Pancreas (tissue), 10 donors: ENCODE measurements around the gene FMO2. TPM values are rescaled to one million over a fixed set of nuclear protein-coding genes. Genes with fewer than 3 reads are reported as not detected.

ENCODE experiments used
- ATAC-seq, 4 donors: fragments of 200-7000 bp; cut with Tn5 transposase; one replicate each; pipeline versions ENCODE4 v1.8.0 to v1.9.1; 2020; ENCODE audit warnings: mild to moderate bottlenecking in 4 of 4, moderate library complexity in 4 of 4
- DNase-seq, 6 donors: peaks; one replicate each; pipeline ENCODE4 v3.0.0-alpha.2; 2020
- FAIRE-seq: peaks from 2 replicates; lab custom pipeline; 2012; peaks lifted over from hg19 to GRCh38; lab: Jason Lieb, UNC
- H3K27ac ChIP-seq, 4 donors: fragments of 200-600 bp; sonication (generic); 1 replicate in 3 of 4; 2 replicates in 1 of 4; pipeline versions ENCODE4 v1.5.0 to v1.8.0; 2020
- H3K27me3 ChIP-seq, 4 donors: fragments of 200-600 bp; one replicate each; pipeline ENCODE4 v1.8.0; 2021
- H3K36me3 ChIP-seq, 3 donors: fragments of 200-600 bp; sonication (generic) in 1 of 3; one replicate each; pipeline versions ENCODE4 v1.5.0 to v1.8.0; 2020 to 2021
- H3K4me1 ChIP-seq, 3 donors: fragments of 200-600 bp; one replicate each; pipeline ENCODE4 v1.8.0; 2021
- H3K4me3 ChIP-seq, 4 donors: fragments of 200-600 bp; sonication (generic) in 2 of 4; one replicate each; pipeline versions ENCODE4 v1.5.0 to v1.8.0; 2020 to 2021
- H3K9me3 ChIP-seq, 4 donors: fragments of 200-600 bp; one replicate each; pipeline ENCODE4 v1.8.0; 2021
- WGBS, 2 donors: extraction: QIAGEN DNeasy Blood & Tissue Kit; methylation state at CpG; one replicate each; pipeline ENCODE4 v1.1.7; 2013; 5-methylcytosine and 5-hydroxymethylcytosine counted together
- intact Hi-C, 3 donors: fragments of 100-400 bp; cut with DNase I; formaldehyde crosslinking; loops; one replicate each; pipeline versions ENCODE4 v1.11.1 to v1.14.2; 2022
- polyA plus RNA-seq, 2 donors: library from polyadenylated mRNA; stranded (reverse); fragments of 200-250 nt; gene quantifications; one replicate each; pipeline ENCODE4 v1.2.3, GENCODE V29; 2013
- total RNA-seq, 6 donors: library from RNA; stranded (reverse); fragmentation: NEBNext Ultra II Directional in 4 of 6; extraction: Animal tissue kit (Norgen Biotek cat#: 25700) in 4 of 6; gene quantifications; one replicate each; pipeline versions ENCODE4 v1.2.1 to v1.2.4, GENCODE V29; 2021 to 2023
- TF ChIP-seq, protein P1 (sequence below), 4 donors: fragments of 200-600 bp; sonication (generic) in 3 of 4; IDR thresholded peaks; one replicate each; pipeline versions ENCODE4 v1.5.0 to v1.8.0; 2021; ENCODE audit warnings: antibody characterized with exemption in 4 of 4
- donor health status: healthy with polysubstance abuse.
- donor health status: DM: no; HTN: no; CAD: no; lungs with moderate emphysema.
- donor health status: DM: no; HTN: no; CAD: no.
- donor health status: control.
- donor health status: control.
- donor health status: Bipolar disorder and iron deficiency.
- donor health status: DM: yes; HTN: yes; CAD: no.
- donor health status: DM: no; HTN: no; CAD: no.
- donor health status: DM: no; HTN: no; CAD: no.
- donor health status: DM: yes; HTN: yes; CAD: no.

FMO2 gene
- total and polyA plus RNA-seq, 8 donors = 2.3 to 9.6 (median 6.2) TPM

DNA sequence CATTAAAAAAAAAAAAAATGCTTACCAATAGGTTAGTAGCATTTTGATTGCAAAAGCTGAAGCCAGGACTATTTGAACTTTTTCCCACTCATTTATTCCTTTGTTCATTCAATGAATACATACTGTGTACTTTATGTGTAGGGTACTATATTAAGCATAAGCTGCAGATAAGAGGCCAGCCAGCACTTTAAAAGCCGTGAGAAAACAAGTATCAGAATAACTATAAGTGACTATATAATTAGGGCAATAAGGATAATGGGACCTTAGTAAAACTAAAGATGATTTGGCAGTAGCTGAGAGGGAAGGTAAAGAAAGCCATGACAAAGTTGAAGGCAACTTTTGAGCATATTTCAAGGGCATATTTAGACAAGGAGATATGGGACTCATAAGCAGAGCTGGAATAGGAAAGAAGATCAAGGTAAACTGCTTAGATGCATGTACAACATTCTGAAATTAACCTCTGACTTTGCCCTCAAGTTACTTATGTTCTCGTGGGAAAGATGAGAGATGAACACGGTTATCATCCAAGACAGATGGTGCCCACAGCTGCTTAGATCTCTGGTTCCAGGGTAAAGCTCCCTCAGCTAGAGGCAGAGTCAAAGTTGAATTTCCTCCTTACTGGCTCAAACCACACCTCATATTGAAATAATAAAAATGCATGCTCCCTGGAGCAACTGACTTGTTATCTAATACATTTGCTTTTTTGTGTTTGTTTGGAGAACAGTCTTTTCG, 44.0 kb upstream of the FMO2 start:
- Histone ChIP-seq H3K4me1 (peaks cover 0 to 3% (median 0%) of the 10 kb centered on the region in 3 donors), H3K4me3 (no peak overlapping the region), H3K36me3 (no peaks in the 10 kb centered on the region), H3K27me3 (no peaks in the 10 kb centered on the region), H3K9me3 (no peaks in the 10 kb centered on the region), H3K27ac (no peak overlapping the region)
- DNase-seq = no peak
- FAIRE-seq = no peak
- TF ChIP-seq, protein P1, sequence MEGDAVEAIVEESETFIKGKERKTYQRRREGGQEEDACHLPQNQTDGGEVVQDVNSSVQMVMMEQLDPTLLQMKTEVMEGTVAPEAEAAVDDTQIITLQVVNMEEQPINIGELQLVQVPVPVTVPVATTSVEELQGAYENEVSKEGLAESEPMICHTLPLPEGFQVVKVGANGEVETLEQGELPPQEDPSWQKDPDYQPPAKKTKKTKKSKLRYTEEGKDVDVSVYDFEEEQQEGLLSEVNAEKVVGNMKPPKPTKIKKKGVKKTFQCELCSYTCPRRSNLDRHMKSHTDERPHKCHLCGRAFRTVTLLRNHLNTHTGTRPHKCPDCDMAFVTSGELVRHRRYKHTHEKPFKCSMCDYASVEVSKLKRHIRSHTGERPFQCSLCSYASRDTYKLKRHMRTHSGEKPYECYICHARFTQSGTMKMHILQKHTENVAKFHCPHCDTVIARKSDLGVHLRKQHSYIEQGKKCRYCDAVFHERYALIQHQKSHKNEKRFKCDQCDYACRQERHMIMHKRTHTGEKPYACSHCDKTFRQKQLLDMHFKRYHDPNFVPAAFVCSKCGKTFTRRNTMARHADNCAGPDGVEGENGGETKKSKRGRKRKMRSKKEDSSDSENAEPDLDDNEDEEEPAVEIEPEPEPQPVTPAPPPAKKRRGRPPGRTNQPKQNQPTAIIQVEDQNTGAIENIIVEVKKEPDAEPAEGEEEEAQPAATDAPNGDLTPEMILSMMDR (IDR thresholded peaks at IDR 0.05) = no peak
- 54 to 56% methylated on average over 4 of the region's 4 CpGs for WGBS, 2 donors
- intact Hi-C loops = no loop called here
- ATAC-seq = no peak

DNA sequence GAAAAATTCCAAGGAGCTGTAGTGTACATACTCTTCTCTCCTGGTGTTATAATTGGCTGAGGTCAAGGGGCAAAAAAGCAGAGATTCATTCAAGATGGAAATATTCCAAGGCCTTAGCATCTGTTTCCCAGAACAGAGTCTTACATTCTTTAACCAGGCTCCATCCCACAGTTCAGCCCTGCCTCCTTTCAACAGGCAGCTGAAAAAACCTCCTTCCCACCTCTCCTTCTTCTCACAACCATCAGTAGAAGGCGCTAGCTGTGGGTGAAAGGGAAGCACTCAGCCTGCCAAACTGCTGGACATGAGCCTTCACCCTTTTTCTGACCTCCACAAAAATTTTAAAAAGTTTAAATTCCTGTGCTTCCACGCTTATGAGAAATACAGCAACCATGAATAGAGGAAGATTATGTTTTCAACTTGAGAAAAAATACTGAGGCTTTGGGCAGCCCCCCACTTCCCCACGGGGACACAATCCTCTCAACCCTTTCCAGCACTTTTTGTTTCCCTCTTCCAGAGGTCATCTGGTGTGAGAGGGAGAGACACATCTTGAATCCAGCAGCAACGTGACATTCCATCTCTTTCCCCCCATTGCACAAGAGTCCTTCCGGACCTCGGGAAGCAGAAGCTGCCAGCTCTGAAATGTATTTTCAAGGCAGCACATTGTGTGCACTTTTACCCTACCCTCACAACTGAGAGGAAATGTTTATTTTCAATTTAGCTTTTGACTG, 43.2 kb upstream of the FMO2 start:
- intact Hi-C loops = no loop called here
- whole genome bisulfite sequencing, 2 donors = 43 to 52% methylated on average over 6 of the region's 6 CpGs
- no peak for FAIRE-seq
- Histone ChIP-seq H3K4me1 (peaks cover 0 to 3% (median 0%) of the 10 kb centered on the region in 3 donors), H3K4me3 (no peak overlapping the region), H3K27me3 (no peaks in the 10 kb centered on the region), H3K9me3 (no peaks in the 10 kb centered on the region), H3K36me3 (no peaks in the 10 kb centered on the region), H3K27ac (peak overlapping the region in 2 of 4 donors; percentile 35 to 63)
- TF ChIP-seq, protein P1 (IDR thresholded peaks at IDR 0.05) = no peak
- peak; percentile 31 to 75 (median 64) for ATAC-seq
- DNase-seq = peak in 1 of 6 donors; percentile 20

DNA sequence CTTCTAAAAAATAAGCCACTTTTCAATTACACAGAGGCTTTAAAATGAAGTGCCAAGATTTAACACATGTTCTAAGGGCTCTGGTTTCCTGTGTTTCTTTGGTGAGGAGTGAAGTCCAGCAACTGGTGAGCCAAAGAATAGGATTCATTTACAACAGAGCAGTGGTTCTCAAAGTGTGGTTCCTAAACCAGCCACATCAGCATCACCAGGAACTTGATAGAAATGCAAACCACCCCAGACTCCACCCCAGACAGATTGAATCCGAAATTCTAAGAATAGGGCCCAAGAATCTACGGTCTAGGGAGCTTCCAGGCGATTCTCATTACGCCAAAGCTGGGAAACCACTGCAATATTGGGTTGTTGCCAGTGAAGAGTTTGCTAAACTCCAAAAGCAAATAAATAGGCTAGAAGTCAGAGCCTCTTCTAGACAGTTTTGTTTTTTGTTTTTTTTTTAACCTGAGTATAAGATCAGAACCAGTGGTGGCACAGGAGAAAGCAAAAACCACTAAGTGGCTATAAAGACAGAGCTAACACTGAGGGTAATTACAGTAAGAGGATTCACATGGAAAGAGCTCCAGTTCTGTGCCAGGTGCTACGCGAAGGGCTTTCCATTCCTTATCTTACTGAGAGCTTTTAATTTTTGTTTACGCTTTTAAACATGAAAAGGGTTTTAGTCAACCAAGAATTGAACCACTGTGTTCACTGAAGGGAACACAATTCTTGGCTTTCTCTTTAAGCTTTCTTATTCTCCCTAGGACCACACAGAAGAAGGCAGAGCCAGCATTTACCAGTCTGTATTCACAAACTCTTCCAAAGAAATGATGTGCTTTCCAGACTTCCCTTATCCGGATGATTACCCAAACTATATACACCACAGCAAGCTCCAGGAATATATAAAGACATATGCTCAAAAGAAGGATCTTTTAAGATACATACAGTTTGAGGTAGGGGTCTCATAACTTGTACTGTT, 42.4 kb upstream of the FMO2 start:
- 19 to 23% methylated on average over 8 of the region's 8 CpGs for WGBS, 2 donors
- intact Hi-C loops = no loop called here
- FAIRE-seq = no peak
- Histone ChIP-seq H3K27me3 (no peaks in the 10 kb centered on the region), H3K36me3 (no peaks in the 10 kb centered on the region), H3K4me1 (peaks cover 0 to 3% (median 0%) of the 10 kb centered on the region in 3 donors), H3K27ac (peak overlapping the region in 2 of 4 donors; percentile 35 to 63), H3K4me3 (no peak overlapping the region), H3K9me3 (no peaks in the 10 kb centered on the region)
- TF ChIP-seq, protein P1 (IDR thresholded peaks at IDR 0.05) = no peak
- DNase-seq = peak in 1 of 6 donors; percentile 27
- ATAC-seq = peak; percentile 24 to 69 (median 56)

DNA sequence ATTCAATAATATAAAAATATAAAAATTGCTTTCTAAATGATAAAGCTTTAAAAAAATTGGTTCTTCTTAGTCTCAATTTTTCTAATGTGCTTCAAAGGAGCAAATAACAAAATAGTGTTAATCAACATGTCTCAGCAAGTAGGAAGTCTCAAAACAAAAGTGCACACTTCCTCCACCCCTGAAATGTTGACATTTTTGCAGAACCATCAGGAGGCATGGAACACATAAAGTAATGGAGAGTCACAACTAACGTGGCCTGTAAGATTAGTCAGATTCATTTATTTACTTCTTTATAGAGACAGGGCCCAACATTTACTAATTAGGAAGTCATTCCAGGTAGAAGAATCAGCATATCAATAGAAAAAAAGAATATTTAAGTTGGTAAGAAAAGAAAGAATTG, 34.9 kb upstream of the FMO2 start:
- Histone ChIP-seq H3K9me3 (no peaks in the 10 kb centered on the region), H3K27me3 (no peaks in the 10 kb centered on the region), H3K27ac (no peak overlapping the region), H3K4me3 (no peak overlapping the region), H3K36me3 (no peaks in the 10 kb centered on the region), H3K4me1 (no peaks in the 10 kb centered on the region)
- TF ChIP-seq, protein P1 (IDR thresholded peaks at IDR 0.05) = no peak
- ATAC-seq (no peak), FAIRE-seq (no peak), DNase-seq (no peak)
- 55 to 75% methylated on average over 1 of the region's 1 CpG for WGBS, 2 donors
- intact Hi-C loops = no loop called here
